PC-9 (cell line): Measurements from ENCODE around the gene DOK5. TPM values are rescaled to one million over a fixed set of nuclear protein-coding genes. Genes with fewer than 3 reads are reported as not detected.

Experiments
- BruUV-seq: library from RNA; stranded (reverse); fragments of 400-500 nt; replicated peaks from 2 replicates; lab custom pipeline; 2021; lab: Mats Ljungman, UMichigan
- CTCF ChIA-PET: fragments of 300-600 bp; sonication (Branson Sonifier 250); formaldehyde crosslinking; loops from one replicate; lab custom pipeline; 2022; ENCODE audit warnings: antibody characterized with exemption; lab: Charles Lee
- POLR2A ChIA-PET: fragments of 300-600 bp; sonication (Branson Sonifier 250); formaldehyde crosslinking; loops from one replicate; lab custom pipeline; 2022; ENCODE audit warnings: antibody characterized with exemption; ENCODE audit not compliant: unreplicated experiment; lab: Charles Lee
- DNase-seq, 2 experiments: peaks; one replicate each; pipeline versions ENCODE4 v3.0.0 to v3.0.0-alpha.2; 2015 to 2022; ENCODE audit warnings: mixed read lengths in 1 of 2
- H2AFZ ChIP-seq: fragments of 200-600 bp; sonication (generic); 2 replicates; pipeline ENCODE4 v1.8.1; 2017; ENCODE audit warnings: antibody characterized with exemption
- H3F3A ChIP-seq: fragments of 200-600 bp; sonication (generic); 2 replicates; pipeline ENCODE4 v1.8.1; 2017; ENCODE audit warnings: antibody characterized with exemption, mild to moderate bottlenecking, low read depth; ENCODE audit not compliant: insufficient read depth
- H3K27ac ChIP-seq: fragments of 200-600 bp; sonication (generic); 2 replicates; pipeline ENCODE4 v1.6.1; 2016; ENCODE audit warnings: mixed run types
- H3K27me3 ChIP-seq: fragments of 200-600 bp; sonication (generic); 2 replicates; pipeline ENCODE4 v1.6.1; 2016; ENCODE audit warnings: low read depth, mixed run types; ENCODE audit not compliant: insufficient read depth
- H3K36me3 ChIP-seq: fragments of 200-600 bp; sonication (generic); 2 replicates; pipeline ENCODE4 v1.6.1; 2016; ENCODE audit warnings: low read depth, mixed run types
- H3K4me1 ChIP-seq: fragments of 200-600 bp; sonication (generic); replicated peaks from 2 replicates; pipeline ENCODE4 v1.6.1; 2016; ENCODE audit warnings: mixed run types; ENCODE audit not compliant: insufficient read depth
- H3K4me2 ChIP-seq: fragments of 200-600 bp; sonication (generic); 2 replicates; pipeline ENCODE4 v1.6.1; 2017; ENCODE audit warnings: mixed run types
- H3K4me3 ChIP-seq: fragments of 200-600 bp; sonication (generic); 2 replicates; pipeline ENCODE4 v1.6.1; 2016; ENCODE audit warnings: mixed run types
- H3K79me2 ChIP-seq: fragments of 200-600 bp; sonication (generic); 2 replicates; pipeline ENCODE4 v1.6.1; 2017; ENCODE audit warnings: low read depth, mixed run types
- H3K9me2 ChIP-seq: fragments of 200-600 bp; sonication (generic); 2 replicates; pipeline ENCODE4 v1.8.1; 2017; ENCODE audit warnings: mild to moderate bottlenecking; ENCODE audit not compliant: insufficient read depth
- H3K9me3 ChIP-seq: fragments of 200-600 bp; sonication (generic); 2 replicates; pipeline ENCODE4 v1.8.1; 2016; ENCODE audit warnings: low read depth; ENCODE audit not compliant: insufficient read depth
- H4K20me1 ChIP-seq: fragments of 200-600 bp; sonication (generic); 2 replicates; pipeline ENCODE4 v1.8.1; 2017; ENCODE audit not compliant: insufficient read depth
- CTCF ChIP-seq: fragments of 200-600 bp; sonication (generic); conservative IDR thresholded peaks from 2 replicates; pipeline ENCODE4 v1.6.1; 2017; ENCODE audit warnings: mixed run types, antibody characterized with exemption, mild to moderate bottlenecking, moderate library complexity
- EZH2 ChIP-seq: fragments of 200-600 bp; sonication (generic); IDR thresholded peaks from 2 replicates; pipeline ENCODE4 v1.8.0; 2017; ENCODE audit warnings: antibody characterized with exemption, low read depth
- intact Hi-C: fragments of 100-400 bp; cut with micrococcal nuclease; formaldehyde crosslinking; loops from one replicate; pipeline ENCODE4 v1.10.0; 2022; ENCODE audit not compliant: unreplicated experiment
- total RNA-seq: library from RNA; stranded (reverse); gene quantifications from 2 replicates; pipeline ENCODE4 v1.2.3, GENCODE V29; 2021

DOK5 gene
- total RNA-seq, 1 experiment from 2014 or later, result not detected

- Histone ChIP-seq H3K27me3 (peaks cover 30% of the 10 kb centered on the region), H3K36me3 (no peaks in the 10 kb centered on the region), H3K9me3 (0 out of 2 replicates have a peak, but pooled peaks cover 3% of the 10 kb centered on the region), H3F3A (no peaks in the 10 kb centered on the region), H3K4me3 (no peak overlapping the region), H3K79me2 (no peaks in the 10 kb centered on the region), H3K9me2 (no peaks in the 10 kb centered on the region), H3K4me2 (no peak overlapping the region), H3K4me1 (no peaks in the 10 kb centered on the region), H4K20me1 (no peaks in the 10 kb centered on the region), H2AFZ (no peak overlapping the region), H3K27ac (no peak overlapping the region)
- ChIA-PET POLR2A (no interaction called here), CTCF (no interaction called here)
- no TSS peak for BruUV-seq
- intact Hi-C loops, result no loop called here
- TF ChIP-seq EZH2 (no peak), CTCF (no peak)
- DNase-seq, result no peak
Measured at GRCh38 chr20:54601831-54602515, 126.6 kb downstream of the DOK5 start.

- no peak for DNase-seq
- Histone ChIP-seq H2AFZ (no peak overlapping the region), H4K20me1 (no peaks in the 10 kb centered on the region), H3F3A (no peaks in the 10 kb centered on the region), H3K4me2 (no peak overlapping the region), H3K79me2 (no peaks in the 10 kb centered on the region), H3K9me3 (0 out of 2 replicates have a peak, but pooled peaks cover 3% of the 10 kb centered on the region), H3K27me3 (peaks cover 29% of the 10 kb centered on the region), H3K36me3 (no peaks in the 10 kb centered on the region), H3K9me2 (no peaks in the 10 kb centered on the region), H3K4me1 (no peaks in the 10 kb centered on the region), H3K4me3 (no peak overlapping the region), H3K27ac (no peak overlapping the region)
- POLR2A ChIA-PET, result no interaction called here
- TF ChIP-seq EZH2, result no peak
- TF ChIP-seq CTCF, result no peak
- CTCF ChIA-PET, result no interaction called here
- intact Hi-C loops, result no loop called here
- no TSS peak for BruUV-seq
Measured at GRCh38 chr20:54605319-54605718, 129.9 kb downstream of the DOK5 start.

- POLR2A ChIA-PET, result no interaction called here
- no TSS peak for BruUV-seq
- no peak overlapping the region for H3K4me3 ChIP-seq
Measured at GRCh38 chr20:54606380-54606779, 131.0 kb downstream of the DOK5 start.

More at GRCh38 chr20:54606380-54606779, 131.0 kb downstream of the DOK5 start:
- Histone ChIP-seq H3F3A (no peaks in the 10 kb centered on the region), H3K9me3 (0 out of 2 replicates have a peak, but pooled peaks cover 3% of the 10 kb centered on the region), H3K79me2 (no peaks in the 10 kb centered on the region), H4K20me1 (no peaks in the 10 kb centered on the region), H3K4me1 (no peaks in the 10 kb centered on the region), H3K4me2 (no peak overlapping the region), H2AFZ (no peak overlapping the region), H3K9me2 (no peaks in the 10 kb centered on the region), H3K36me3 (no peaks in the 10 kb centered on the region), H3K27me3 (peaks cover 39% of the 10 kb centered on the region), H3K27ac (no peak overlapping the region)
- CTCF ChIA-PET, result no interaction called here
- DNase-seq, result no peak
- no peak for TF ChIP-seq CTCF
- intact Hi-C loops, result no loop called here
